ENCODE measurements around the gene LSM14B. TPM values are rescaled to one million over a fixed set of nuclear protein-coding genes. Genes with fewer than 3 reads are reported as not detected.

Gene LSM14B
- total and polyA plus RNA-seq, 8 donors = 0.58 to 27.2 (median 15.3) TPM

- intact Hi-C loops (cut with DNase I; ENCODE audit: low total_unique reads) = no loop called here
- H3K36me3 ChIP-seq = peaks cover 42 to 76% (median 75%) of the 10 kb centered on the region in 4 donors
- TF ChIP-seq POLR2AphosphoS5 (IDR thresholded peaks at IDR 0.05) = no peak
- TF ChIP-seq POLR2A (IDR thresholded peaks at IDR 0.05) = no peak
- TF ChIP-seq CTCF (IDR thresholded peaks at IDR 0.05) = no peak
- no peak for TF ChIP-seq EP300 (IDR thresholded peaks at IDR 0.05)
Measured at GRCh38 chr20:62159839-62160238, 37.6 kb downstream of the LSM14B start.

GRCh38 chr20:62160253-62160652 lies 38.0 kb downstream of the LSM14B start:
- no peaks in the 10 kb centered on the region for H3K27me3 ChIP-seq
- DNase-seq = no peak
- TF ChIP-seq EP300 (IDR thresholded peaks at IDR 0.05) (no peak), POLR2AphosphoS5 (IDR thresholded peaks at IDR 0.05) (no peak), CTCF (IDR thresholded peaks at IDR 0.05) (no peak), POLR2A (IDR thresholded peaks at IDR 0.05) (no peak)
- no peaks in the 10 kb centered on the region for H3K9me3 ChIP-seq
- intact Hi-C loops (cut with DNase I; ENCODE audit: low total_unique reads) = no loop called here
- H3K4me1 ChIP-seq = peaks cover 0 to 20% (median 16%) of the 10 kb centered on the region in 4 donors
- H3K4me3 ChIP-seq = no peak overlapping the region
- 89 to 94% (median 93%) methylated on average over 8 to 9 of the region's 9 CpGs for WGBS, 5 donors
- peaks cover 46 to 77% (median 75%) of the 10 kb centered on the region in 4 donors for H3K36me3 ChIP-seq
- no peak overlapping the region for H3K27ac ChIP-seq

More at GRCh38 chr20:62159839-62160238, 37.6 kb downstream of the LSM14B start:
- H3K9me3 ChIP-seq = no peaks in the 10 kb centered on the region
- peaks cover 0 to 20% (median 16%) of the 10 kb centered on the region in 4 donors for H3K4me1 ChIP-seq
- no peak for DNase-seq
- H3K27me3 ChIP-seq = no peaks in the 10 kb centered on the region
- H3K27ac ChIP-seq = no peak overlapping the region
- no peak overlapping the region for H3K4me3 ChIP-seq
- WGBS, 5 donors = 75 to 85% (median 82%) methylated on average over 12 to 14 of the region's 14 CpGs

GRCh38 chr20:62160876-62161275 lies 38.6 kb downstream of the LSM14B start:
- no peaks in the 10 kb centered on the region for H3K27me3 ChIP-seq
- intact Hi-C loops (cut with DNase I; ENCODE audit: low total_unique reads) = no loop called here

GRCh38 chr20:62161347-62161746 lies 39.1 kb downstream of the LSM14B start:
- H3K4me3 ChIP-seq = no peak overlapping the region
- DNase-seq = no peak
- H3K9me3 ChIP-seq = no peaks in the 10 kb centered on the region
- 76 to 91% (median 87%) methylated on average over 9 to 17 of the region's 17 CpGs for WGBS, 5 donors
- no peaks in the 10 kb centered on the region for H3K27me3 ChIP-seq
- intact Hi-C loops (cut with DNase I; ENCODE audit: low total_unique reads) = no loop called here
- peaks cover 56 to 83% (median 78%) of the 10 kb centered on the region in 4 donors for H3K36me3 ChIP-seq
- peaks cover 0 to 14% (median 12%) of the 10 kb centered on the region in 4 donors for H3K4me1 ChIP-seq
- no peak overlapping the region for H3K27ac ChIP-seq
- no peak for TF ChIP-seq POLR2A (IDR thresholded peaks at IDR 0.05)
- no peak for TF ChIP-seq CTCF (IDR thresholded peaks at IDR 0.05)
- TF ChIP-seq POLR2AphosphoS5 (IDR thresholded peaks at IDR 0.05) = no peak
- no peak for TF ChIP-seq EP300 (IDR thresholded peaks at IDR 0.05)

More at GRCh38 chr20:62160876-62161275, 38.6 kb downstream of the LSM14B start:
- WGBS, 5 donors = 93 to 96% (median 94%) methylated on average over 16 to 17 of the region's 17 CpGs
- no peaks in the 10 kb centered on the region for H3K9me3 ChIP-seq
- DNase-seq = no peak
- peaks cover 0 to 19% (median 16%) of the 10 kb centered on the region in 4 donors for H3K4me1 ChIP-seq
- H3K27ac ChIP-seq = no peak overlapping the region
- peaks cover 52 to 79% (median 75%) of the 10 kb centered on the region in 4 donors for H3K36me3 ChIP-seq
- no peak overlapping the region for H3K4me3 ChIP-seq
- TF ChIP-seq CTCF (IDR thresholded peaks at IDR 0.05) (no peak), EP300 (IDR thresholded peaks at IDR 0.05) (no peak), POLR2AphosphoS5 (IDR thresholded peaks at IDR 0.05) (no peak), POLR2A (IDR thresholded peaks at IDR 0.05) (no peak)
